Measurements from ENCODE around the gene STARD13. TPM values are rescaled to one million over a fixed set of nuclear protein-coding genes. Genes with fewer than 3 reads are reported as not detected.

Gene STARD13
- total RNA-seq, 2 experiments from 2014 or later, result 0.57 TPM; not detected in 1

DNA sequence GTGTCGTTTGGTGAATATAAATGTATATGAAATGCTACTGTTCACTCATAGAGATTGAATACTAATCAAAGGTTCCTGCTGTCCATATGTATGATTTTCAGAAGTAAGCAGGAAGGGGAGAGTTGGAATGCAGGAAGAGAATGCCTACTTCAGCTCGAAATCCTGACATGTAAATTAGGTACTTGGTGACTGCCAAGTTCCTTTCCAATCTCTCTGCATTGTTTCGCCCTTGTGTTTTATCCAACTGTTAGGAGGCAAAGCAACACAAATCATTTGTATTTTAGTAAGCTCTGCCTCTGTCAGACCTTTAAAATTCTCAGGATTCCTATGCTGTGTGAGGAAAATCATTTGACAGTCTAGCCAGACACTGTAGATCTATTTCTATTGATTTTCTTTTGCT, 9.0 kb downstream of the STARD13 start:
- POLR2A ChIA-PET, result no interaction called here
- DNase-seq (ENCODE audit: low spot score), result no peak
- CTCF ChIA-PET (ENCODE audit: unreplicated experiment), result no interaction called here
- Histone ChIP-seq H3K4me1 (ENCODE audit: insufficient read depth, low read length, poor library complexity, severe bottlenecking) (no peaks in the 10 kb centered on the region), H3K9me2 (ENCODE audit: insufficient read depth, low read length) (no peaks in the 10 kb centered on the region), H3K79me2 (ENCODE audit: insufficient read depth, low read depth, low read length) (no peaks in the 10 kb centered on the region), H2AFZ (ENCODE audit: low read length) (no peak overlapping the region), H3K9me3 (ENCODE audit: low read length) (no peaks in the 10 kb centered on the region), H4K20me1 (ENCODE audit: insufficient read depth, low read length) (no peaks in the 10 kb centered on the region), H3K4me3 (ENCODE audit: low read depth, low read length, poor library complexity, severe bottlenecking) (no peak overlapping the region), H3K27ac (ENCODE audit: low read depth, low read length, poor library complexity, severe bottlenecking) (no peak overlapping the region), H3K4me2 (ENCODE audit: low read length) (no peak overlapping the region), H3K36me3 (ENCODE audit: insufficient read depth, low read length) (no peaks in the 10 kb centered on the region)
- intact Hi-C loops (cut with micrococcal nuclease; ENCODE audit: unreplicated experiment), result no loop called here
- TF ChIP-seq EZH2phosphoT487 (IDR thresholded peaks at IDR 0.05; ENCODE audit: borderline replicate concordance, low read depth, low read length), result no peak
- TF ChIP-seq, protein P1, sequence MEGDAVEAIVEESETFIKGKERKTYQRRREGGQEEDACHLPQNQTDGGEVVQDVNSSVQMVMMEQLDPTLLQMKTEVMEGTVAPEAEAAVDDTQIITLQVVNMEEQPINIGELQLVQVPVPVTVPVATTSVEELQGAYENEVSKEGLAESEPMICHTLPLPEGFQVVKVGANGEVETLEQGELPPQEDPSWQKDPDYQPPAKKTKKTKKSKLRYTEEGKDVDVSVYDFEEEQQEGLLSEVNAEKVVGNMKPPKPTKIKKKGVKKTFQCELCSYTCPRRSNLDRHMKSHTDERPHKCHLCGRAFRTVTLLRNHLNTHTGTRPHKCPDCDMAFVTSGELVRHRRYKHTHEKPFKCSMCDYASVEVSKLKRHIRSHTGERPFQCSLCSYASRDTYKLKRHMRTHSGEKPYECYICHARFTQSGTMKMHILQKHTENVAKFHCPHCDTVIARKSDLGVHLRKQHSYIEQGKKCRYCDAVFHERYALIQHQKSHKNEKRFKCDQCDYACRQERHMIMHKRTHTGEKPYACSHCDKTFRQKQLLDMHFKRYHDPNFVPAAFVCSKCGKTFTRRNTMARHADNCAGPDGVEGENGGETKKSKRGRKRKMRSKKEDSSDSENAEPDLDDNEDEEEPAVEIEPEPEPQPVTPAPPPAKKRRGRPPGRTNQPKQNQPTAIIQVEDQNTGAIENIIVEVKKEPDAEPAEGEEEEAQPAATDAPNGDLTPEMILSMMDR (conservative IDR thresholded peaks at IDR 0.05; ENCODE audit: low read length), result no peak
- no TSS peak for BruUV-seq (replicated peaks)

DNA sequence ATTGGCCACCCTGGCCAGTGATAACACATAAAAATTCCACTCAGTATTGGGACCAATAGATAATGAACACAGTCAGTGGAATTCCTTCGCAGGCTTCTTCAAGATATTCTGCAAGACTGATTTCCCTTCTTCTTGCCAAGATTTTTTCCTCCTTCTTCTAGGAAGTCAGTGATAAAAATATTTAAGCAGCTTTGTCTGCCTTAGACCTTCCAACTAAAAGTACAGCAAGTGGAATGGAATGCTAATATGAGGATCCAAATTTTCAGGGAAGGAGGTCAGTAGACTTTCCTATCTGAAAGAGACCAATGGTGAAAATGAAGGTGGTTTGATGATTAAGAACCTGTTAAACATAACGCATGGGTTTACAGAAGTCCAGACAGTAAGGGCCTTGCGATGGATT, 9.6 kb downstream of the STARD13 start:
- Histone ChIP-seq H3K27ac (ENCODE audit: low read depth, low read length, poor library complexity, severe bottlenecking) (no peak overlapping the region), H3K4me2 (ENCODE audit: low read length) (no peak overlapping the region), H3K4me3 (ENCODE audit: low read depth, low read length, poor library complexity, severe bottlenecking) (no peak overlapping the region), H3K9me2 (ENCODE audit: insufficient read depth, low read length) (no peaks in the 10 kb centered on the region), H3K4me1 (ENCODE audit: insufficient read depth, low read length, poor library complexity, severe bottlenecking) (no peaks in the 10 kb centered on the region), H3K79me2 (ENCODE audit: insufficient read depth, low read depth, low read length) (no peaks in the 10 kb centered on the region), H4K20me1 (ENCODE audit: insufficient read depth, low read length) (no peaks in the 10 kb centered on the region), H3K36me3 (ENCODE audit: insufficient read depth, low read length) (no peaks in the 10 kb centered on the region), H2AFZ (ENCODE audit: low read length) (no peak overlapping the region), H3K9me3 (ENCODE audit: low read length) (no peaks in the 10 kb centered on the region)
- ChIA-PET POLR2A (no interaction called here), CTCF (ENCODE audit: unreplicated experiment) (no interaction called here)
- no peak for DNase-seq (ENCODE audit: low spot score)
- intact Hi-C loops (cut with micrococcal nuclease; ENCODE audit: unreplicated experiment), result no loop called here
- BruUV-seq (replicated peaks), result no TSS peak
- TF ChIP-seq, protein P1 (conservative IDR thresholded peaks at IDR 0.05; ENCODE audit: low read length), result no peak
- TF ChIP-seq EZH2phosphoT487 (IDR thresholded peaks at IDR 0.05; ENCODE audit: borderline replicate concordance, low read depth, low read length), result no peak

DNA sequence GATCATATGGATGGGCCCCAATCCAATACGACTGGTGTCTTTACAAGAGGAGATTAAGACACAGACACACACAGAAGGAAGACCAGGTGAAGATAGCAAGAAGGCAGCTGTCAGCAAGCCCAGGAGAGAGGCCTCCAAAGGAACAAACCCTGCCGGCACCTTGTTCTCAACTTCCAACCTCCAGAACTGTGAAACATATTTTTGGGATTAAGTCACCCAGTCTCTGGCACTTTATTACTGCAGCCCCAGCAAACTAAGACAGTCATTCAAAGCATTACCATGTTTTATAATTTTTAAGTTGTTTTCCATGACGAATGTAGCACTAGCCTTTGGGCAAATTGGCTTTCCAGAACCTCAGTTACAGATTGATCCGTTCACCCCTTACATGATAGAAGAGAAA, 11.3 kb downstream of the STARD13 start:
- Histone ChIP-seq H3K4me2 (ENCODE audit: low read length) (no peak overlapping the region), H3K79me2 (ENCODE audit: insufficient read depth, low read depth, low read length) (no peaks in the 10 kb centered on the region), H3K4me1 (ENCODE audit: insufficient read depth, low read length, poor library complexity, severe bottlenecking) (no peaks in the 10 kb centered on the region), H3K36me3 (ENCODE audit: insufficient read depth, low read length) (no peaks in the 10 kb centered on the region), H3K4me3 (ENCODE audit: low read depth, low read length, poor library complexity, severe bottlenecking) (no peak overlapping the region), H3K27ac (ENCODE audit: low read depth, low read length, poor library complexity, severe bottlenecking) (no peak overlapping the region), H3K9me3 (ENCODE audit: low read length) (no peaks in the 10 kb centered on the region), H4K20me1 (ENCODE audit: insufficient read depth, low read length) (no peaks in the 10 kb centered on the region), H3K9me2 (ENCODE audit: insufficient read depth, low read length) (no peaks in the 10 kb centered on the region), H2AFZ (ENCODE audit: low read length) (no peak overlapping the region)
- intact Hi-C loops (cut with micrococcal nuclease; ENCODE audit: unreplicated experiment), result no loop called here
- TF ChIP-seq, protein P1 (conservative IDR thresholded peaks at IDR 0.05; ENCODE audit: low read length), result no peak
- TF ChIP-seq EZH2phosphoT487 (IDR thresholded peaks at IDR 0.05; ENCODE audit: borderline replicate concordance, low read depth, low read length), result no peak
- CTCF ChIA-PET (ENCODE audit: unreplicated experiment), result no interaction called here
- POLR2A ChIA-PET, result no interaction called here
- no TSS peak for BruUV-seq (replicated peaks)
- DNase-seq (ENCODE audit: low spot score), result no peak

Data from OCI-LY7 (cell line).